Measurements from ENCODE around the gene MTRF1.
"Not testable (repeated sequence)": the region's sequence is repeated elsewhere in the genome, so short reads cannot be mapped to it uniquely, and the experiment has no call there.

Gene MTRF1

DNA sequence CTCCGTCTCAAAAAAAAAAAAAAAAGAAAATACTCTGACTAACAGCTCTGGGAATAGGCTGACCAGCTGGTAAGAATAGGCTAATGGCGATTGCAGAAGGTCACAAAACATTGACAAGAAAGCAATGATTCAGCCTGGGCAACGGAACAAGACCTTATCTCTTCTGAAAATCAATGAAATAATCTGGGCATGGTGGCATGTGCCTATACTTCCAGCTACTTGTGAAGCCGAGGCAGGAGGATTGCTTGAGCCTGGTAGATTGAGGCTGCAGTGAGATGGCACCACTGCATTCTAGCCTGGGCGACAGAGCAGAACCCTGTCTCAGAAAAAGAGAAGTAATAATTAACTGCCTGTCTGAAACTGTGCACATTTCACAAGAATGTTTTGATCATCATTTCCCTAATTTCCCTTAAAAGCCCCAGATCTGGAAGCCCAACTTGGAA, 18.8 kb upstream of the MTRF1 start:
- no peak overlapping the region for H2AFZ ChIP-seq (ENCODE audit: low read length)
- no peaks in the 10 kb centered on the region for H3K27me3 ChIP-seq (replicated peaks; ENCODE audit: insufficient read depth, low read length)
- no peaks in the 10 kb centered on the region for H3F3A ChIP-seq (ENCODE audit: insufficient read depth, low read length)
- DNase-seq: no peak
- H3K9me3 ChIP-seq (replicated peaks; ENCODE audit: insufficient read depth, low read length): no peaks in the 10 kb centered on the region
- H3K4me3 ChIP-seq (ENCODE audit: low read length): no peak overlapping the region
- no peak overlapping the region for H3K9ac ChIP-seq (ENCODE audit: low read length)
- no peaks in the 10 kb centered on the region for H4K20me1 ChIP-seq (ENCODE audit: insufficient read depth, low read length)
- no peaks in the 10 kb centered on the region for H3K9me2 ChIP-seq (replicated peaks; ENCODE audit: insufficient read depth, low read length)
- no peak overlapping the region for H3K4me2 ChIP-seq (ENCODE audit: low read depth, low read length)
- no peaks in the 10 kb centered on the region for H3K79me2 ChIP-seq (ENCODE audit: low read length)
- H3K36me3 ChIP-seq (replicated peaks; ENCODE audit: insufficient read depth, low read length): no peaks in the 10 kb centered on the region
- no peak overlapping the region for H3K27ac ChIP-seq (ENCODE audit: low read length)
- TF ChIP-seq EZH2phosphoT487 (IDR thresholded peaks at IDR 0.05; ENCODE audit: low read length): no peak
- H3K4me1 ChIP-seq (ENCODE audit: low read length): no peaks in the 10 kb centered on the region

DNA sequence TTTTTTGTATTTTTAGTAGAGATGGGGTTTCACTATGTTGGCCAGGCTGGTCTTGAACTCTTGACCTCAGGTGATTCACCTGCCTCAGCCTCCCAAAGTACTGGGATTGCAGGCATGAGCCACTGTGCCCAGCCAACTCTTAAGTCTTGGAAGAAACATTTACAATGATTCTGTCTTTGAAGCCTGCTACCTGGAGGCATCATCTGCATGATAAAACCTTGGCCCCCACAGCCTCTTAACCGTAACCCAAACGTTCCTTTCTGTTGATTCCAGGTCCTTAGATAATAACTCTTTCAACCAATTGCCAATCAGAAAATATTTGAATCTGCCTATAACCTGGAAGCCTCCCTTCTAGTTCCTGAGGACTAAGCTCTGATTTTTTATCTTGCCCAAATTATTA, 15.8 kb upstream of the MTRF1 start:
- not testable (repeated sequence) for H3K4me1 ChIP-seq (ENCODE audit: low read length); H3K36me3 ChIP-seq (replicated peaks; ENCODE audit: insufficient read depth, low read length); H4K20me1 ChIP-seq (ENCODE audit: insufficient read depth, low read length); H3K27me3 ChIP-seq (replicated peaks; ENCODE audit: insufficient read depth, low read length); H3K4me3 ChIP-seq (ENCODE audit: low read length); H3K9me3 ChIP-seq (replicated peaks; ENCODE audit: insufficient read depth, low read length); H3K27ac ChIP-seq (ENCODE audit: low read length); DNase-seq; H3K79me2 ChIP-seq (ENCODE audit: low read length); H3F3A ChIP-seq (ENCODE audit: insufficient read depth, low read length); H3K9me2 ChIP-seq (replicated peaks; ENCODE audit: insufficient read depth, low read length); H2AFZ ChIP-seq (ENCODE audit: low read length); H3K9ac ChIP-seq (ENCODE audit: low read length); H3K4me2 ChIP-seq (ENCODE audit: low read depth, low read length)

DNA sequence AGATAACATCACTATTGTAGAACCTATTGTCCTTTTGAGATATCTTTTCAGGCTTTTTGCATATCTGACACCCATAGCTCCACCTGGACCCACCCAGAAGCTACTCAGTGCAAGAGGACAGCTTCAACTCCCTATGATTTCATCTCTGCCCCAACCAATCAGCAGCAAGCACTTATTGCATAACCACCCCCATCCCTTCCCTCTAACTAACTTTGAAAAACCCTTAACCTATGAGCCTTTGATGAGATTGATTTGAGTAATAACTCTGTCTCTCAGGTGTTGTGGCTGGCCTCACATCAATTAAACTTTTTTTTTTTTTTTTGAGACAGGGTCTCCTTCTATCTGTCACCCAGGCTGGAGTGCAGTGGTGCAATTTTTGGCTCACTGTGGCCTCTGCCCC, 13.4 kb upstream of the MTRF1 start:
- Histone ChIP-seq H3K9ac (ENCODE audit: low read length) (no peak overlapping the region), H3K4me1 (ENCODE audit: low read length) (no peaks in the 10 kb centered on the region), H3K27me3 (replicated peaks; ENCODE audit: insufficient read depth, low read length) (no peaks in the 10 kb centered on the region), H3F3A (ENCODE audit: insufficient read depth, low read length) (no peaks in the 10 kb centered on the region), H3K36me3 (replicated peaks; ENCODE audit: insufficient read depth, low read length) (no peaks in the 10 kb centered on the region), H3K4me2 (ENCODE audit: low read depth, low read length) (no peak overlapping the region), H3K27ac (ENCODE audit: low read length) (no peak overlapping the region), H3K9me2 (replicated peaks; ENCODE audit: insufficient read depth, low read length) (no peaks in the 10 kb centered on the region), H2AFZ (ENCODE audit: low read length) (no peak overlapping the region), H4K20me1 (ENCODE audit: insufficient read depth, low read length) (no peaks in the 10 kb centered on the region), H3K4me3 (ENCODE audit: low read length) (no peak overlapping the region), H3K9me3 (replicated peaks; ENCODE audit: insufficient read depth, low read length) (no peaks in the 10 kb centered on the region), H3K79me2 (ENCODE audit: low read length) (no peaks in the 10 kb centered on the region)
- TF ChIP-seq EZH2phosphoT487 (IDR thresholded peaks at IDR 0.05; ENCODE audit: low read length) (no peak), EZH2 (optimal IDR thresholded peaks at IDR 0.05; ENCODE audit: low read depth, low read length) (no peak)
- TF ChIP-seq, protein P1, sequence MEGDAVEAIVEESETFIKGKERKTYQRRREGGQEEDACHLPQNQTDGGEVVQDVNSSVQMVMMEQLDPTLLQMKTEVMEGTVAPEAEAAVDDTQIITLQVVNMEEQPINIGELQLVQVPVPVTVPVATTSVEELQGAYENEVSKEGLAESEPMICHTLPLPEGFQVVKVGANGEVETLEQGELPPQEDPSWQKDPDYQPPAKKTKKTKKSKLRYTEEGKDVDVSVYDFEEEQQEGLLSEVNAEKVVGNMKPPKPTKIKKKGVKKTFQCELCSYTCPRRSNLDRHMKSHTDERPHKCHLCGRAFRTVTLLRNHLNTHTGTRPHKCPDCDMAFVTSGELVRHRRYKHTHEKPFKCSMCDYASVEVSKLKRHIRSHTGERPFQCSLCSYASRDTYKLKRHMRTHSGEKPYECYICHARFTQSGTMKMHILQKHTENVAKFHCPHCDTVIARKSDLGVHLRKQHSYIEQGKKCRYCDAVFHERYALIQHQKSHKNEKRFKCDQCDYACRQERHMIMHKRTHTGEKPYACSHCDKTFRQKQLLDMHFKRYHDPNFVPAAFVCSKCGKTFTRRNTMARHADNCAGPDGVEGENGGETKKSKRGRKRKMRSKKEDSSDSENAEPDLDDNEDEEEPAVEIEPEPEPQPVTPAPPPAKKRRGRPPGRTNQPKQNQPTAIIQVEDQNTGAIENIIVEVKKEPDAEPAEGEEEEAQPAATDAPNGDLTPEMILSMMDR (IDR thresholded peaks at IDR 0.05; ENCODE audit: low read length): no peak
- DNase-seq: no peak

DNA sequence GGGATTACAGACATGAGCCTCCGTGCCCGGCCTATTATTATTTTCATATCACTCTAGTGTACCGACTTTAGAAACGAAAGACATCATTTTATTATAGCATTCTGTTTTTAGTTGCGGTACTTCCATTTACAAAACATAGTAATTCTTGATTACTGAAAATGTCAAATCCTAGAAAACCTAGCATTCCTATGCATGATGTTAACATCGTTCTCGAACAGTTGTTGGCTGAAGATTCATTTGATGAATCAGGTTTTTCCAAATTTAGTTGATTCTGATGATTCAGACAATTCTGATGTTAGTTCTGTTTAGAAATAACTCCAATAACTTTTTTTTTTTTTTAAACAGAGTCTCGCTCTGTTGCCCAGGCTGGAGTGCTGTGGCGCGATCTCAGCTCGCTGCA, 11.5 kb upstream of the MTRF1 start:
- H3K9me2 ChIP-seq (replicated peaks; ENCODE audit: insufficient read depth, low read length): no peaks in the 10 kb centered on the region
- H3K9ac ChIP-seq (ENCODE audit: low read length): no peak overlapping the region
- TF ChIP-seq EZH2phosphoT487 (IDR thresholded peaks at IDR 0.05; ENCODE audit: low read length): no peak
- TF ChIP-seq EZH2 (optimal IDR thresholded peaks at IDR 0.05; ENCODE audit: low read depth, low read length): no peak
- TF ChIP-seq, protein P1 (IDR thresholded peaks at IDR 0.05; ENCODE audit: low read length): no peak
- no peaks in the 10 kb centered on the region for H3K36me3 ChIP-seq (replicated peaks; ENCODE audit: insufficient read depth, low read length)
- H4K20me1 ChIP-seq (ENCODE audit: insufficient read depth, low read length): no peaks in the 10 kb centered on the region
- no peaks in the 10 kb centered on the region for H3K27me3 ChIP-seq (replicated peaks; ENCODE audit: insufficient read depth, low read length)
- no peaks in the 10 kb centered on the region for H3K9me3 ChIP-seq (replicated peaks; ENCODE audit: insufficient read depth, low read length)
- no peaks in the 10 kb centered on the region for H3F3A ChIP-seq (ENCODE audit: insufficient read depth, low read length)
- DNase-seq: no peak
- no peak overlapping the region for H3K4me2 ChIP-seq (ENCODE audit: low read depth, low read length)
- no peaks in the 10 kb centered on the region for H3K4me1 ChIP-seq (ENCODE audit: low read length)
- no peak overlapping the region for H2AFZ ChIP-seq (ENCODE audit: low read length)
- no peak overlapping the region for H3K27ac ChIP-seq (ENCODE audit: low read length)
- H3K4me3 ChIP-seq (ENCODE audit: low read length): no peak overlapping the region
- no peaks in the 10 kb centered on the region for H3K79me2 ChIP-seq (ENCODE audit: low read length)

Measured in MM.1S (cell line).